HG02840 (cell line): ENCODE measurements around the gene USP9X.
"Not testable (repeated sequence)": the region's sequence is repeated elsewhere in the genome, so short reads cannot be mapped to it uniquely, and the experiment has no call there.

ENCODE experiments used
- ATAC-seq: cut with Tn5 transposase; IDR thresholded peaks from one replicate; pipeline ENCODE4 v1.9.1; 2021; ENCODE audit warnings: mild to moderate bottlenecking, moderate library complexity, moderate number of reproducible peaks; ENCODE audit not compliant: unreplicated experiment, low FRiP score

Gene USP9X

GRCh38 chrX:41118156-41118555, 32.9 kb downstream of the USP9X start:
- no peak for ATAC-seq

- no peak for ATAC-seq
Measured at GRCh38 chrX:41119803-41120202, 34.6 kb downstream of the USP9X start.

- ATAC-seq, result no peak
Measured at GRCh38 chrX:41121766-41122165, 36.5 kb downstream of the USP9X start.

GRCh38 chrX:41122664-41123257, 37.5 kb downstream of the USP9X start:
- ATAC-seq, result no peak

GRCh38 chrX:41127477-41128192, 42.4 kb downstream of the USP9X start:
- ATAC-seq, result no peak

GRCh38 chrX:41128955-41129354, 43.7 kb downstream of the USP9X start:
- no peak for ATAC-seq

- ATAC-seq, result no peak
Measured at GRCh38 chrX:41131766-41132165, 46.5 kb downstream of the USP9X start.

- ATAC-seq, result no peak
Measured at GRCh38 chrX:41133551-41133950, 48.3 kb downstream of the USP9X start.

- no peak for ATAC-seq
Measured at GRCh38 chrX:41137589-41137988, 52.3 kb downstream of the USP9X start.

- no peak for ATAC-seq
Measured at GRCh38 chrX:41142130-41142910, 57.1 kb downstream of the USP9X start.

- ATAC-seq, result no peak
Measured at GRCh38 chrX:41144873-41145272, 59.6 kb downstream of the USP9X start.

- no peak for ATAC-seq
Measured at GRCh38 chrX:41145920-41146608, 60.8 kb downstream of the USP9X start.

- ATAC-seq, result no peak
Measured at GRCh38 chrX:41148553-41148952, 63.3 kb downstream of the USP9X start.

GRCh38 chrX:41150043-41150442, 64.8 kb downstream of the USP9X start:
- ATAC-seq, result no peak

GRCh38 chrX:41151726-41152125, 66.5 kb downstream of the USP9X start:
- ATAC-seq, result not testable (repeated sequence)

- ATAC-seq, result no peak
Measured at GRCh38 chrX:41152221-41152620, 67.0 kb downstream of the USP9X start.

- no peak for ATAC-seq
Measured at GRCh38 chrX:41153448-41153847, 68.2 kb downstream of the USP9X start.

GRCh38 chrX:41153957-41154356, 68.7 kb downstream of the USP9X start:
- ATAC-seq, result no peak

- ATAC-seq, result no peak
Measured at GRCh38 chrX:41164449-41164848, 79.2 kb downstream of the USP9X start.

GRCh38 chrX:41167888-41168287, 82.6 kb downstream of the USP9X start:
- no peak for ATAC-seq

- ATAC-seq, result no peak
Measured at GRCh38 chrX:41176263-41176662, 91.0 kb downstream of the USP9X start.
